Cardiac ventricle fibroblast (primary cell): Measurements from ENCODE around the gene TSPAN18. TPM values are rescaled to one million over a fixed set of nuclear protein-coding genes. Genes with fewer than 3 reads are reported as not detected.

ENCODE experiments used
- total RNA-seq: library from RNA; depleted of rRNA; stranded (reverse); fragments of >200 nt; gene quantifications from 2 replicates; pipeline ENCODE4 v1.2.3, GENCODE V29; 2015

Gene TSPAN18, protein sequence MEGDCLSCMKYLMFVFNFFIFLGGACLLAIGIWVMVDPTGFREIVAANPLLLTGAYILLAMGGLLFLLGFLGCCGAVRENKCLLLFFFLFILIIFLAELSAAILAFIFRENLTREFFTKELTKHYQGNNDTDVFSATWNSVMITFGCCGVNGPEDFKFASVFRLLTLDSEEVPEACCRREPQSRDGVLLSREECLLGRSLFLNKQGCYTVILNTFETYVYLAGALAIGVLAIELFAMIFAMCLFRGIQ
- 1.2 and 2.0 TPM in 2 replicates for total RNA-seq

DNA sequence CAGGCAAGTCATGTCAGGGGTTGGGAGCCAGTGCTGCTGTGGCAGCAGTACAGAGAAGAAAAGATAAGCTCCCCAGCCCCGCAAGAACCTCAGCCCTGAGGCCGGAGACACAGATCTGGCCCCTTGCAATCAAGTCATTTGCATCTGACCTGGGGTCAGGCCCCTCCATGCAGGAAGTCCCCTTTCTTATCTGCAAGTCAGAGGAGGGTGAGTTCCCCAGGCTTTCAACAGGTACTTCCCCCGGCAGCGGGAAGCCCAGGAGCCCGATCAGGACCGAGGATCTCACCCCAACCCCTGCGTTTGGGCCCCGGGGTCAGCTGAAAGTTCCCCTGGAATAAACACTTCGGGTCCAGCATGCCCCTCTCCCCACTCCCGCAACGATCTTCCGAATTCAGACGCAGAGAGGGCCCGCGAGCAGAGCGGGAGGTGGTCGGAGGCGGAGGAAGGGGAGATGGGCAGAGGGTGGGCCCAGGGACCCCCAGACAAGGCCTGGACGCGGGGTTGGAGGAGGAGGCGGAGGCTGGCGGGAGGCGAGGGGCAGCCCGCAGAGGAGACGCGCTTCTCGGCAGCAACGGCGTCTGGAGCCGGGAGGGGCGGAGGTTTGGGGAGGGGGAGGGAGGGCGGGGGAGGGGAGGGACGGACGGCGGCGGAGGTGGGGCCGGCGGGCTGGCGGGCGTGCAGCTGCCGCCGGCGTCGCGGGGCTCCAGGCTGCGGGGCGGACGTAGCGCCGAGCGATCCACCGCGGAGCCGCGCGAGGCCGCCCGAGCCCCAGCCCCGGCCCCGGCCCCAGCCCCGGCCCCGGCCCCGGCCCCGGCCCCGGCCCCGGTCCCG is at the start of gene TSPAN18:
Gene TSPAN18 (plus strand): TSS at position 680 of the 831 bp plus-strand sequence. CDS start 179,455 bp downstream, outside the sequence.

DNA sequence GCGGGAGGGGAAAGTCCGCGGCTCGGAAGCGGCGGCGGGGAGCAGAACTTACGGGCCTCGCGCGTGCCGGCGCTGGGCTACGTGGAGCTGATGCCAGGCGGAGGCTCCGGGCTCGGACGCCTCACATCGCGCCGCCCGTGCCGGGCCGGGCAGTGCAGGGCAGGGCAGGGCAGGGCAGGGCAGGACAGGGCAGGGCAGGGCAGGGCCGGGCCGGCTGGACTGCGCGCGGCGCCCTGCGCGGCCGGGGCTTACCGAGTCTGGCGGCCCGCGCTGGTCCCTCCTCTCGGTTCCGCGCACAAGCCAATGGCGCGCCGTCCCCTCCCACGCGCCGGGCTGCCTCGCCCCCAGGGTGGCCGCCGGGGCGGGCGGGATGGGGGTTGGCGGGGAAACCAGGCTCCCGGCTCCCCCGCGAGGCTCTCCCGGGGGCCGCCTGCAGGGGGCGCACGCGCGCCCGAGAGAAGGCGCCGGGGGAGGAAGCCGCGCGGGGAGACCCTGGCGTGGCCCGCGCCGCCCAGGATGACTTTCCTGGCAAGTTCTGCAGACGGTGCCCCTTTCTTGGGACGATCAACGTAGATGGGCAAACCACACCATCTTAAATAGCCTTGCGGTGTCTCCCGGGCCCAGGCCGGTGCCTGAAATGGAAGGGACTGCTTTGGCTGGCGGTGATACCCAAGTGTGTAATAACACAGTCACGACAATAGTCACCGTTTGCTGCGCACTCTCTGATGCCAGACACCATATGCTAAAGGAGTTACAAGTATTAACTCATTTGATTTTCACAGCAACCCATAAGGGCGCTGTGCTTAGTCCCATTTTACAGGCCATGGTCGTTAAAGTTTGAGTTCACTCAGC is 224.1 kb downstream of the TSPAN18 start, which contains the start of gene TP53I11:
Gene TP53I11 (minus strand): TSS at position 259 of the 852 bp plus-strand sequence. CDS start 12,548 bp downstream, outside the sequence.

Other genes with a start within 250 kb of the TSPAN18 start
- 21.7 and 30.7 TPM in 2 replicates for gene CD82, start 161.3 kb upstream of the TSPAN18 start, total RNA-seq
- 115 and 125 TPM in 2 replicates for gene TP53I11, start 223.9 kb downstream of the TSPAN18 start, total RNA-seq